Stomach (tissue), 9 donors: ENCODE results near the gene INTS1. TPM values are rescaled to one million over a fixed set of nuclear protein-coding genes. Genes with fewer than 3 reads are reported as not detected.

Experiments
- DNase-seq, 2 donors: peaks; one replicate each; pipeline versions ENCODE4 v3.0.0 to v3.0.0-alpha.2; 2013 to 2019
- H3K27ac ChIP-seq, 5 donors: fragments of 200-600 bp in 4 of 5; sonication (generic) in 4 of 5; one replicate each; pipeline ENCODE4 v1.5.1; 2013 to 2019; ENCODE audit warnings: mild to moderate bottlenecking in 1 of 5, moderate library complexity in 1 of 5
- H3K27me3 ChIP-seq, 3 donors: fragments of 200-600 bp; sonication (generic); one replicate each; pipeline ENCODE4 v1.5.1; 2017 to 2019; ENCODE audit warnings: mixed run types in 1 of 3
- H3K36me3 ChIP-seq, 4 donors: fragments of 200-600 bp; sonication (generic); 1 replicate in 3 of 4; 2 replicates in 1 of 4; pipeline ENCODE4 v1.5.1; 2016 to 2019
- H3K4me1 ChIP-seq, 4 donors: fragments of 200-600 bp; sonication (generic); one replicate each; pipeline ENCODE4 v1.5.1; 2016 to 2019
- H3K4me3 ChIP-seq, 4 donors: fragments of 200-600 bp; sonication (generic) in 3 of 4; one replicate each; pipeline ENCODE4 v1.5.1; 2016 to 2019; ENCODE audit warnings: mild to moderate bottlenecking in 1 of 4
- H3K9me3 ChIP-seq, 4 donors: fragments of 200-600 bp; sonication (generic); one replicate each; pipeline ENCODE4 v1.5.1; 2016 to 2019
- EP300 ChIP-seq: sonication (generic); formaldehyde crosslinking; IDR thresholded peaks from one replicate; pipeline ENCODE4 v1.6.1; 2017; ENCODE audit warnings: antibody characterized with exemption
- POLR2A ChIP-seq, 4 donors: fragments of 450-650 bp; IDR thresholded peaks; one replicate each; pipeline ENCODE4 v1.6.1; 2016; ENCODE audit warnings: antibody characterized with exemption in 4 of 4, control low read depth in 2 of 4, mild to moderate bottlenecking in 1 of 4, moderate library complexity in 1 of 4
- POLR2AphosphoS5 ChIP-seq, 3 donors: sonication (generic); formaldehyde crosslinking; IDR thresholded peaks; one replicate each; pipeline ENCODE4 v1.6.1; 2016; ENCODE audit warnings: antibody characterized with exemption in 3 of 3
- WGBS, 5 donors: extraction: QIAGEN DNeasy Blood & Tissue Kit in 3 of 5; methylation state at CpG; one replicate each; pipeline versions ENCODE4 v1.1.5 to v1.1.7; 2013 to 2018; 5-methylcytosine and 5-hydroxymethylcytosine counted together
- intact Hi-C: fragments of 100-400 bp; cut with DNase I; formaldehyde crosslinking; loops from one replicate; pipeline ENCODE4 v1.15.1; 2023; ENCODE audit warnings: low total_unique reads
- polyA plus RNA-seq, 3 donors: library from polyadenylated mRNA; stranded (reverse); fragments of 200-250 nt; gene quantifications; one replicate each; pipeline ENCODE4 v1.2.3, GENCODE V29; 2013
- total RNA-seq, 5 donors: library from RNA; depleted of rRNA; stranded (reverse); fragments of >200 nt; gene quantifications; one replicate each; pipeline versions ENCODE4 v1.1.0 to v1.2.3, GENCODE V29; 2014 to 2016
- TF ChIP-seq, protein P1 (sequence below), 7 experiments: fragments of 450-650 bp in 4 of 7; fragments of 200-600 bp in 3 of 7; sonication (generic) in 3 of 7; IDR thresholded peaks; one replicate each; pipeline ENCODE4 v1.5.1; 2016 to 2019; ENCODE audit warnings: antibody characterized with exemption in 7 of 7, control low read depth in 2 of 7, mild to moderate bottlenecking in 1 of 7
- donor health status: healthy with polysubstance abuse.
- donor health status: Bipolar disorder and iron deficiency.
- donor health status: healthy.

Gene INTS1
- total and polyA plus RNA-seq, 8 donors = 24.4 to 724 (median 56.2) TPM

DNA sequence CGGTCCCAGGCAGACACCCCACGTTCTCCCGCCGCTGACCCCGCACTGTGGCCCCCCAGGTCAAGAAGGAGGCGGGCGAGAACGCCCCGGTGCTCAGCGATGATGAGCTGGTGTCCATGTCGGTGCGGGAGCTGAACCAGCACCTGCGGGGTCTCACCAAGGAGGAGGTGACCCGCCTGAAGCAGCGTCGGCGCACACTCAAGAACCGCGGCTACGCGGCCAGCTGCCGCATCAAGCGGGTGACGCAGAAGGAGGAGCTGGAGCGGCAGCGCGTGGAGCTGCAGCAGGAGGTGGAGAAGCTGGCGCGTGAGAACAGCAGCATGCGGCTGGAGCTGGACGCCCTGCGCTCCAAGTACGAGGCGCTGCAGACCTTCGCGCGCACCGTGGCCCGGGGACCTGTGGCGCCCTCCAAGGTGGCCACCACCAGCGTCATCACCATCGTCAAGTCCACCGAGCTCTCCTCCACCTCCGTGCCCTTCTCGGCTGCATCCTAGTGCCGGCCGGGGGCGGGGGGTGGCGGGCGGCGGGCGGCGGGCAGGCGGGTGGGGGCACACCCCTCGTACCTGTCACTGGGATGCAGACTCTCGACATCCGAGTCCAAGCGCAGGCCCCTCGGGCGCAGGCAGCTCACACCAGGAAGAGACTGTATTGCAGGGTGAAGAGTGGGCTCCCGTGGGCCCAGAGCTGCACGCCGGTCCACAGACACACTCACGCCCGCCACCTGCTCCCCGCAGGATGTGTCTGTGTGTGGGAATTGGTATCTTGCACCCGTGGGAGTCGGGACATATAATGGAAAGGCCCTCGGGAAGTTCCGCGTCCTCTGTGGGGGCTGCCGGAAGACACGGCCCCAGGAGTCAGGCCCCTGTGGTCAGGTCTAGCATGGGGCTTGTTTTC lies 35.9 kb upstream of the INTS1 start:
- WGBS, 5 donors = 94 to 97% (median 96%) methylated on average over 33 to 73 of the region's 73 CpGs
- H3K27ac ChIP-seq = peak overlapping the region in 2 of 5 donors; percentile 98 to 100
- no peaks in the 10 kb centered on the region for H3K27me3 ChIP-seq
- H3K4me1 ChIP-seq = peaks cover 34 to 46% (median 39%) of the 10 kb centered on the region in 4 donors
- DNase-seq = peak in 1 of 2 donors; percentile 11
- H3K36me3 ChIP-seq = peaks cover 44 to 76% (median 75%) of the 10 kb centered on the region in 4 donors
- TF ChIP-seq POLR2AphosphoS5 (IDR thresholded peaks at IDR 0.05) (no peak), EP300 (no peak), POLR2A (IDR thresholded peaks at IDR 0.05) (no peak)
- TF ChIP-seq, protein P1, sequence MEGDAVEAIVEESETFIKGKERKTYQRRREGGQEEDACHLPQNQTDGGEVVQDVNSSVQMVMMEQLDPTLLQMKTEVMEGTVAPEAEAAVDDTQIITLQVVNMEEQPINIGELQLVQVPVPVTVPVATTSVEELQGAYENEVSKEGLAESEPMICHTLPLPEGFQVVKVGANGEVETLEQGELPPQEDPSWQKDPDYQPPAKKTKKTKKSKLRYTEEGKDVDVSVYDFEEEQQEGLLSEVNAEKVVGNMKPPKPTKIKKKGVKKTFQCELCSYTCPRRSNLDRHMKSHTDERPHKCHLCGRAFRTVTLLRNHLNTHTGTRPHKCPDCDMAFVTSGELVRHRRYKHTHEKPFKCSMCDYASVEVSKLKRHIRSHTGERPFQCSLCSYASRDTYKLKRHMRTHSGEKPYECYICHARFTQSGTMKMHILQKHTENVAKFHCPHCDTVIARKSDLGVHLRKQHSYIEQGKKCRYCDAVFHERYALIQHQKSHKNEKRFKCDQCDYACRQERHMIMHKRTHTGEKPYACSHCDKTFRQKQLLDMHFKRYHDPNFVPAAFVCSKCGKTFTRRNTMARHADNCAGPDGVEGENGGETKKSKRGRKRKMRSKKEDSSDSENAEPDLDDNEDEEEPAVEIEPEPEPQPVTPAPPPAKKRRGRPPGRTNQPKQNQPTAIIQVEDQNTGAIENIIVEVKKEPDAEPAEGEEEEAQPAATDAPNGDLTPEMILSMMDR (IDR thresholded peaks at IDR 0.05) = no peak
- H3K9me3 ChIP-seq = no peaks in the 10 kb centered on the region
- H3K4me3 ChIP-seq = no peak overlapping the region
- intact Hi-C loops = no loop called here

DNA sequence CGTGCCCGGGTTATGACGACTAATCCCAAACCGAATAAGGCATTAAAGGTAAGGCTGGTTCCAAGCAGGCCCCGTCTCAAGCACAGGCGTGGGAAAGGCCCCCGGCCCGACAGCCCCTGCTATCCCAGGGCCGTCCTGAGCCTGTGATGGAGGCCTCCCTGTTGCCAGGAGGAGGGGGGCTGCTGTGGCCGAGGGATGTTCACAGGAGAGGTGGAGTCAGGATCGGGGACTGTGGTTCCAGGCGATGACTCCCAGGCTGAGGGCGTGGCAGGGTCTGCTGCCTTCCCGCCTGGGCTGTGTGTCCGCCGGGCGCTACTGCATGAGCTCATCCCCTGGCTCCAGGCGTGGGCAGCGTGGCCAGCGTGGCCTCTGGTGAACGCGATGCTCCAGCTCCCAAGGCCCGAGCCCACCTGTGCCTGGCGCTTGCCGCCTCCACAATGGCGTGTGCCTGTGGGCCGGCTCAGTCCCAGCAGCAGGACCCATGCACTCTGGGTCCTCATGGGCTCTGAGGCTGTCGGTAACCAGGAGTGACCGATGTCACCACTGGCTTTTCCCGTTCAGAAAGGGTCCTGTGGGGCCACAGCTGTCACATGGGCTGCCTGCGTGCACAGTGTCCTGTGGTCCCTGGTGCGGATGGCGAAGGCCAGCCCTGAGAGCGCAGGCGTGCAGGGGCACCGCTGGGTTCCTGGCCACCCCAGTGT lies 35.1 kb upstream of the INTS1 start:
- Histone ChIP-seq H3K9me3 (no peaks in the 10 kb centered on the region), H3K36me3 (peaks cover 44 to 73% (median 69%) of the 10 kb centered on the region in 4 donors), H3K4me1 (peaks cover 38 to 49% (median 43%) of the 10 kb centered on the region in 4 donors), H3K4me3 (peak overlapping the region in 1 of 4 donors; percentile 42), H3K27ac (peak overlapping the region in 4 of 5 donors; percentile 96 to 100 (median 99)), H3K27me3 (no peaks in the 10 kb centered on the region)
- DNase-seq = peak in 1 of 2 donors; percentile 47
- WGBS, 5 donors = 86 to 93% (median 89%) methylated on average over 10 to 36 of the region's 36 CpGs
- intact Hi-C loops = no loop called here
- TF ChIP-seq EP300 = no peak
- TF ChIP-seq, protein P1 (IDR thresholded peaks at IDR 0.05) = no peak
- no peak for TF ChIP-seq POLR2A (IDR thresholded peaks at IDR 0.05)
- TF ChIP-seq POLR2AphosphoS5 (IDR thresholded peaks at IDR 0.05) = no peak

DNA sequence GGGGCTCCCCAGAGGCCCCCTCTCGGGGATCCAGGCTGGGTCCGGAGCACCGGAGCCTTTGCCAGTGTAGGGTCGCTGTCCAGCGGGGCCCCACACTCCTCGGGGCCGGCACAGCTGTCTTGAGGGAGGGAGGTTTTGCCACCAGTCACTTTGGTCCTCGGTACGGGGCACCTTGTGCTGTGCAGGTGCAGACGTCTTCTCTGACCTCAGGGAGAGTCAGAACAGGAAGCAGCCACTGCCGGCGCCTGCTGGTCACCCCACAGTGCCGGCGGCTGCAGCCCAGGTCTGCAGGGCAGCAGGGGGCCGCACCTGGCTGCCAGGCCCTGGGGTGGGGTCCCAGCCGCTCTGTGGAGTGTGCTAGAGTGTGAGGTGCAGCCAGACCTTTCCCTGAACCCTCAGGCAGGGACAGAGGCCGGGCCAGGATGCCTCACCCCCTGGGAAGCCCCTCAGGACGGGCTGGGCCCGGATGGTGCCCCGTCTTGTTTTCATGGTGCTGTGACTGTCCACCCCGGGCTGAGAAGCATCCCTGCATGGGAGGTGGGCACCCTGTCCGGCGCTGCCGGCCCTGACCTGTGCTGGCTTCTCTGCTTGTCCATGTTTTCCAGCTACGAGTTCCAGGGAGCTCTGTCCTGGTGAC lies 34.5 kb upstream of the INTS1 start:
- H3K4me1 ChIP-seq = peaks cover 44 to 55% (median 50%) of the 10 kb centered on the region in 4 donors

More for the DNA sequence above, 34.5 kb upstream of the INTS1 start:
- TF ChIP-seq POLR2A (IDR thresholded peaks at IDR 0.05) (no peak), EP300 (no peak), POLR2AphosphoS5 (IDR thresholded peaks at IDR 0.05) (no peak)
- TF ChIP-seq, protein P1 (IDR thresholded peaks at IDR 0.05) = no peak
- intact Hi-C loops = no loop called here
- Histone ChIP-seq H3K27ac (peak overlapping the region; percentile 94 to 100 (median 98)), H3K27me3 (no peaks in the 10 kb centered on the region), H3K4me3 (peak overlapping the region; percentile 42 to 56 (median 46)), H3K36me3 (peaks cover 44 to 66% (median 62%) of the 10 kb centered on the region in 4 donors), H3K9me3 (no peaks in the 10 kb centered on the region)
- 58 to 77% (median 68%) methylated on average over 4 to 25 of the region's 25 CpGs for WGBS, 5 donors
- peak in 1 of 2 donors; percentile 42 for DNase-seq
